Femur (tissue), 1 donor: ENCODE measurements around the gene AGBL2.

Experiments used
- DNase-seq: peaks from one replicate; pipeline ENCODE4 v3.0.0-alpha.2; 2017

Gene AGBL2

DNA sequence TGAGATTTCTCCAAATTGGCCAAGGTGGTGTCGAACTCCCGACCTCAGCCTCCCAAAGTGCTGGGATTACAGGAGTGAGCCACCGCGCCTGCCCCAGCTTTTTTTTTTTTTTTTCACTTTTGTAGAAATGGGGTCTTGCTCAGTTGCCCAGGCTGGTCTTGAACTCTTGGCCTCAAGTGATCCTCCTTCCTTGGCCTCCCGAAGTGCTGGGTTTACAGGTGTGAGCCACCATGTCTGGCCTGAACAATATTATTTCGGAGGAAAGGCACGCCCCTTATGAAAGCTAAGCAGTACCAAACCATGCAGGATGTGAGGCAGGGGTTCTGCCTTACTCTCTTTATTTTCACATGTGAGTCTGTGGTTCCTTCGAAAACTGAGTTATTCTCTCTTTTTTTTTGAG lies 88.9 kb downstream of the AGBL2 start:
- DNase-seq, result no peak

DNA sequence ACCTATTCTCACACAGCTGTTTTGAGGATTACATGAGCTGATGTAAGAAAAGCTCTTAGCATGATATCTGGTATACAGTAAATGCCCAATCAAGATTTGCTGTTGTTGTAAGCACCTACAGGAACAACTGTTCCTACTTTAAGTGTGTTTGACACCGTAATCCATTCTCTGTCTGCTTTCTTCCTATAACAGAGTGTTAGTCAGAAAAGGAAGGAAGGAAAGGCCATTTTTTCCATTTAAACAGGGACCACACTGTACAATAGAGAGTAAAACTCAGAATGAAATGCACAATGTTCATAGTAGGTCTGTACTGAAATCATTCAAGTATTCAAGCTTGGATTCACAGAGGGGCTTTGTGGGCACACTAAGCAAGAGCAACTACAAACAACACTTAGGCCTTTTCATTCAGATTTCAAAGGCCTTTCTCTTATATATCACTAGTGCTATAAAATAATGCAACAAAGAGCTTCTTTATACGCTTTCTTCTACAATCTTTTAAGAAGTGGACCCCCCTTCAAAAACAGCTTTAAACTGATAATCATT lies 94.3 kb downstream of the AGBL2 start:
- no peak for DNase-seq

DNA sequence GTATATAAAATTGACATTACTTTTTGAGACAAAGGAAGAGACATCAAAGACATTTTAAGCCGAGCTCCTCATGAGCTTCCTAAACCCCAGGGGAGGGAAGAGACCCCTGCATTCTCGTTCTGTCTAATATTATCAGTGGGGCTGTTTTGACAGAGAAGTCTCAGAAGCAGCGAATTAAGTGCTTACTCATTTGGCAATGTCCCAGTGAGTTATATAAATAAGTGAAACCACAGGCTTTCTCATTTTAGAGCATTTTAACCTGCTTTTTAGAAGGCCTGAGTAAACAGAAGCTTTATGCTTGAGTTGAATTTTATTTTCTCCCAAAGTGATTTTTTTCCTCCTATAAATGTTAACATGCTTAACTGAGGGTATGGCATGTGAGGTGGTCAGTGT lies 97.8 kb downstream of the AGBL2 start:
- no peak for DNase-seq

DNA sequence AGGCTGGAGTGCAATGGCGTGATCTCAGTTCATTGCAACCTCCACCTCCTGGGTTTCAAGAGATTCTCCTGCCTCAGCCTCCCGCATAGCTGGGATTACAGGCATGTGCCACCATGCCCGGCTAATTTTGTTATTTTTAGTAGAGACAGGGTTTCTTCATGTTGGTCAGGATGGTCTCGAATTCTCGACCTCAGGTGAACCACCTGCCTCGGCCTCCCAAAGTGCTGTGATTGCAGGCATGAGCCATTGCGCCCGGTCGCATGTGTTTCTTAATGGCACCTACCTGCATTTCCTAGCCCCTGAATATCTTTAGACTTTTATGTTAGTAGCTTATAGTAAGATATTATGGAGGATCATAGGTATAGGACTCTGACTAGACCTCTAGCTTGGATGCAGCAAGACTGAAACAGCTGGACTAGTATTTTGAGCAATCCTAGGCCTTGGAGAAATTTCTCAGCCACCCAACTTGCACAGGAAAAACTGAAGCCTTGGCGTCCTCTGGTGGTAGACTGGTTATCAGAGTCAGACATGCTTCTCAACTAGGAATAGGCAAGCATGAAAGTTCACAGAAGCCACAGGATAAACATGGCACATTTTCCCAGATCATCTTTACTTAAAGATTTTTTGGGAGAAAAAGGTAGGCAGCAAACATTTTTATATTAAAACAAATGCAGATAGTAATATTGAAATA lies 98.3 kb downstream of the AGBL2 start:
- peak; percentile 76 for DNase-seq

DNA sequence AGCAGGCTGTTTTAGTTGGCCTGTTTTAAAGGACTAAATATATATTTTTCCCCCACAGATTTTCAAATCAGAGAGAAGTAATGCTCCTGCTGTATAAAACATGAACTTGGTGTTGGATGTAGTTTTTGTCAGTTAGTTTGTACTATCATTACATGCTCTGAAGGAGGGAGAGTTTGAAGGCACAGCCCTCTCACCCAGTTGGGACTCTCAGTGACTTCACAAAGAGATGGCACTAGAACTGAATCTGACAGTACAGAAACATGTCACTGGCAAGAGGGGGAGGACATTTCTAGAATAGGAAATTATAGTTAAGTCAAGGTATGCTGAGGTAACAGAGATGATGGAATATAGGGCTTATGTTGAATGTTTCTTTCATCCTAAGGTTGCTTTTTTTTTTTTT lies 99.9 kb downstream of the AGBL2 start:
- DNase-seq, result no peak

DNA sequence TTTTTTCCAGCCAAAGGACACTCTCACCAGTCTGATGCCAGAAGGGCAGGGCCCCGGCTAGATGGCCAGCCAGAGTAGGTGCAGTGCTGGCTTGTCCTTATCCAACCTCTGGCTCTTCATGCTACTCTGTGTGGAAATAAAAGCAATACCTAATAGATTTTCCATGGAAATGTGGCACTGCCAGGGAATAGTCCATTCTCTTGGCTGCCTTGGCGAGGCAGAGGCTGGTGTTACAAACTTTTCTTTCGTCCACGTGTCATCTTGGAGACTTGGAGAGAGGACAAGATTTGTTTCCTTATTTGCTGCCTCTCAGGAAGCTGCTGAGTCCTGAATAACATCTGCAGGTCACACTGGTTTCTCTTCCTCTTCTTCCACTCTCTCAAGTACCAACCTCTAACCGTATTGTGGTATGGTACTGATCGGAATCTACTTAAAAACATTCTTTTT lies 103.8 kb downstream of the AGBL2 start:
- DNase-seq, result peak; percentile 52

DNA sequence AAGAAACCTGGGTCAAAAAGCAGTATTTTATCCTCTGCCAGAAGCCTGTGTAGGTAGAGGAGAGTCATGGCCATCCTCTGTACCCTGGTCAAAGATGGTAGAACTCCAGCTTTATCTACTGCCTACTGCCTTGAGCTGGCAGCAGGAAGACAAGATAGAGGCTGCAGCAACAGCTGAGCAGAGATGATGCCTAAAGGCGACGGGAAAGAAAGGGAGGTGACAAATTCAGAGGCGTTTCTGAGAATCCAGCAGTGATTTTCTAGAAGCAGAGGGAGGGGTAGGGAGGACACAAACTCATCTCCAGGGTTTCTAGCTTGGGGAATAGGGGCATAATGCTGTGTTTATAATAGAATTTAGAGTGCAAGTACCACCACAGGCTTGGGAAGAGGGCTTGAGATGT lies 105.5 kb downstream of the AGBL2 start:
- no peak for DNase-seq
